GM18951 (cell line): ENCODE measurements around the gene EVL.

ENCODE experiments used
- POLR2A ChIP-seq: IDR thresholded peaks from 4 replicates; pipeline ENCODE4 v1.6.1; 2011; ENCODE audit warnings: mild to moderate bottlenecking; ENCODE audit not compliant: insufficient read length, insufficient read depth; ENCODE audit errors: extremely low read depth
- in situ Hi-C: fragments of 300-500 bp; cut with MboI; formaldehyde crosslinking; loops from one replicate; pipeline ENCODE4 v1.12.0; 2022; ENCODE audit warnings: low sequenced_read_pairs, mixed read lengths, inconsistent platforms; ENCODE audit not compliant: unreplicated experiment

EVL gene

DNA sequence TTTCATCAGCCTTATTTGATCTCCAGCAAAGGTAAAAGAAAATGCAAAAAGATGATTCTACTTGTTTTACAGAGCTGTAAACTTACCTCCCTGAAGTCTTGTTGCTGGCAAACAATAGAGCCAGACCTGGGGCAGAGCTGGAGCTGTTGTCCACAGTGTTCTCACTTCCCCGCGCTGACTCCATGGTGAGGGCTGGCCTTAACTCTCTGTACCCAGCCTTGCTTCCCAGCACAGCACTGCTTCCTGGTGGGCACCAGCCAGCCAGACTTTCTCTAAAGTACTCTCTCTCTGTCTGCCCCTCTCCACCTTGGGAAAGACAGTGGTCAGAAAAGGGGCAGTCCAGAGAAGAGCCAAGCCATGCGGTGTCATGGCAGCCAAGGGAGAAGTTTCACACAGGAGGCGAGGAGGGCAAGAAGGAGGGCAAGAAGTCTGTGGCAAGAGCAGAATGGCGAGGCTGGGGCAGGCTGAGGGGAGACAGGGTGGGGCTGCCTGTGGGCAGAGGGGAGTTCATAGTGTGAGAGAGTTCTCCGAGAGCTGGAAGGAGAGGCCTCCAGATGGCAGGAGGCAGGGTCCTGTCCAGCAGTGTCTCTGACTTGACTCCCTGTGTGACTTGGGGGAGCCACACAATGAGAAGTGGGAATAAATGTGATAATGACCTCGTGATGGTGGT is 9.3 kb downstream of the EVL start:
- TF ChIP-seq POLR2A = no peak
- in situ Hi-C loops = no loop called here

DNA sequence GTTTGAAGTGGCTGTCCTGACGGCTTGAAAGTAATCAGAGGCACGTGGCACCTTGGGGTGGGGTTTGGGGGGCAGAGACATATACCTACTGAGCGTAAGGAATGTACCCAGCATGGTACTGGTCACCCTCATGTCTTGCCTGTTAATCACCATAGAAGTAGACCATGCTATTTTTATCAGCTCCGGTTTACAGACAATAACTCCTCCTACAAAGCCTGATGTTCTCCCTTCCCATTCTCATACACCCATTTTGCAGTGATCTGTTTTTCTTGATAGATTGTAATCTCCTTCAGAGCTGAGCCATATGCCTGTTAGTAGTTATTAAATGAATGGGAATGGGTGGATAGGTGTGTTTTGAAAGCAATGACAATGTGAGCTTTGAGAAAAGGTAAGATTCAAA is 10.5 kb downstream of the EVL start:
- in situ Hi-C loops = no loop called here
- no peak for TF ChIP-seq POLR2A

DNA sequence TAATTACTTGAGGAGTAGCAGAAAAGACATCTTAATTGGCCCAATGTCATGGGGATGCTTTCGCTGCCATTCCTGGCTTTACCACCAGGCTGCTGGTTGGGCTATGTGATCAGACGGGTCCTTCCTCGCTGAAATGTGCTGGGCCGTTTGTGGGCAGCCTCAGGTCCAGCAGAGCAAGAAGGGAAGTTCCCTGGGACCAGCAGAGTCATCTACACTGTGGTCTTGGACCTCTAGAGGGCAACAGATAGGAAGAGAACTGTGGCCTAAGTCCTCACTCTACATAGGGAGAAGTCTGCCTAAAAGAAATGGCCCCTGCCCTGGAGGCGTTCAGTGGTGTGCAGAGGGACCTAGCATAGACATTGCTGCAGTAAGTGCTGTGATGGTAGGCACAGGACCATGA is 10.9 kb downstream of the EVL start:
- no peak for TF ChIP-seq POLR2A
- in situ Hi-C loops = no loop called here

DNA sequence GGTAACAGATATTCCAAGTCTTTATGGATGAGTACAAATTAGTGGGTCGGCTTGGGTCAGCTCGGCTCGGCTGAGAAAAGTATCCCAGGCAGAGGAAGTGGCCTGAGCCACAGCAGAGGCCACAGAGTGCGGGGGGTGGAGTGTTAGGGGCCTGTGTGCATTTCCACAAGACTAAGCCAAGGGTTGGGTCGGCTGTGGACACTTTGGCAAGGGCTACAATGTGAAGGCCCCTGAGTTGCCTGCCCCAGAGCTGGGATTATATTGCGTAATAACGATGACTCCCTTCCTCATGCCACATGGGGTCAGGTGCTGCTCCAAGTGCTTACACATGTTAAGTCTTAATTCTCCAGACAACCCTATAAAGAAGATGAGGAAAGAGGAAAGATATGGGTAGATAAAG is 11.4 kb downstream of the EVL start:
- in situ Hi-C loops = no loop called here
- TF ChIP-seq POLR2A = no peak

DNA sequence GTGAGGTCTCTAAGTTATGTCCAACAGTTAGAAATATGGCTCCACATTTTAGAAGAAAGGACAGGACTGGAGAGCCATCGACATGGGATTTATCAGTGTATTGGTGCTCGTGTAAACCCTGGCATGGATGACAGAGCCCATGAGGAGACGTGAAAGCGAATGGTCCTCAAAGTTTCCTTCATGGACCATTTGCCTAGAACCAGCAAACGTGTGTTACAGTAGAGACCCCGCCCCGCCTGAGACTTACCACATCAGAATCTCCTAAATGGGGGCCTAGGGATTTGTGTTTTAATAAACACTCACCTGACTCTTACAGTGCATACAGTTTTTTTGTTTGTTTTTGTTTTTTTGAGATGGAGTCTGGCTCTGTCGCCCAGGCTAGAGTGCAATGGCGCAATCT is 12.2 kb downstream of the EVL start:
- in situ Hi-C loops = no loop called here
- TF ChIP-seq POLR2A = no peak

DNA sequence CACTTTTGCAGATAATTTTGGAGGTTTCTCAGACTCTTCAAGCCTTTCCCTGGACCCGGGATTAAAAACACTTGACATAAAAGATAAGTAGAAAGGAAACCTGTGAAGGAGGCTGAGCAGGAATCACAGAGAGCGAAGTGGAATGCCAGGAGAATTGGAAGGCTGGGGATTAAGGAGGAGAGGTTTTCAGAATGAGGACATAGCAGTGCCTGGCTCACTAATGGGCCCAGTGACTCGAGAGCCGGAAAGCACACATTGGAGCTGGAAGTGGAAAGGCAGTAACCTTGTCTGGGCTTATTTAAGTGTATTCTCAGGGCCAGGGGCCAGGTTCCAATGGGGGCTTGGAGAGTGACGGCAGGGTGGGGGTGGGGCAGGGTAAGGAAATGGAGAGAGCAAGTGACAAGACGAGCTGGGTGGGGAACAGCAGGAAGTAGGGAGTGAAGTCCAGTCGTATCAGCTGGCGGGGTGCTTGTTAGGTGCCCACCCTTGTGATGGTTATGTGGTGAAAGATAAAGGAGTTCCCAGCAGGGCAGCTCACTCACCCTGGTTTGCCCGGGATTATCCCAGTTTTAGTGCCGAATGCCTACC is 13.1 kb downstream of the EVL start:
- in situ Hi-C loops = no loop called here
- TF ChIP-seq POLR2A = no peak

DNA sequence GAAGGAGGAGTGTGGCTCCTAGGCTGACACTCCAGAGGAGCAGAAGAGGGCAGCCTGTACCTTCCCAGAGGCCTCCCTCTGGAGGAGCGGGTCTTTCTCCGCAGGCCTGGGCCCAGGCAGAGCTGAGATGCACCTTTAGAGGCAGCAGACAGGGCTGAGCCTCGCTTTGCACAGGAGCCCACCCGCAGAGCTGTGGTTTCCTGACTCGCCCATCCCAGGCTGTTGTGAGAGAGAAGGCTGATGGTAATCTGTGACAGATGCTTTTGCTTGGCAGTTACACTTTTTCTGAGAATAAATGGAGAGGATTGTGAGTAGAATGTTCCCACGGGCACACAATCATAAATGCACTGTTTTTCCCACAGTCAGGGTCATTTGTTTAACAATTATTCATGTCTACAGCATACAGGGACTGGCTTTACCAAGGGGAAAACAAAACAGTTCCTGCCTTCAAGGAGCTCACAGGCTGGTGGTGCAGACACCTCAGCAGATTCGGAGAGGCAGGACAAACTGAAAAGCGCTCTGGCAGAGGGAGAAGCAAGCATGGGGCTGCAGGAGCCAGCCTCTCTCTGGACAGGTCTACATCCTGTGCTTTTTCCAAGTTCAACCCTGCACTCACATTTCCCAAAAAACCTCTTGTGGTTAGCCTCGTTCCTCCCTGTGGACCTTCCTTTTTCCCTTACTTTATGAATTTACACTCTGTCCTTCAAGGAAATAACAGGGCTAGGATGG is 13.9 kb downstream of the EVL start:
- in situ Hi-C loops = no loop called here

DNA sequence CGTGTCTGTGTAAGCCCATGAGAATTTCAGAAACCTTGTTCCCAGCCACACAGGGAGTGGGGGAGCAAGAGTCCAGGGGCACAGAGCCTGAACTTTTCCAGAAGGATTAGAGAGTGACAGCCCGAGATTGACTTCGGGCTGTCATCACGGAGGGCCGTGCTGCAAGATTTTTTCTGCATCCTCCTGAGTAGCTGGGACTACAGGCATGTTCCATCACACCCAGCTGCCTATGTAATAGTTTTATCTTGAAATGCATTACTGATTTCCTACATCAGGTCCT is 14.4 kb downstream of the EVL start:
- no peak for TF ChIP-seq POLR2A
- in situ Hi-C loops = no loop called here

More for the DNA sequence above, 13.9 kb downstream of the EVL start:
- TF ChIP-seq POLR2A = no peak

DNA sequence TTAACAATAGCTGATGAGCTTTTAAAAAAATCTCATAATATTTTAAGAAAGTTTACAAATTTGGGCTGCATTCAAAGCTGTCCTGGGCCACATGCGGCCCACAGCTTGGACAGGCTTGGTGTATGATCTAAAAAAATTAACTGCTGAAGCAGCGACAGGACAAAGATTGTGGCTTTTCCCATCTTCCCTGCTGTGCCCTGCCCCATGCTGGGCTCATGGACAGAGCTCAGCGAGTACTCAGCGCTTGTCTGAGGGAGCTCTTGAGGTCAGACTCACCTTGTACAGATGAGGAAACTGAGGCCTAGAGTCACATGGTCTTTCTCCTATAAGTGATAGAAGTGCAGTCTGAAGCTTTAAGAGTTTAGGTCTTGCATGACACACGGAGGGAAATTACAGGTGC is 15.0 kb downstream of the EVL start:
- in situ Hi-C loops = no loop called here
- TF ChIP-seq POLR2A = no peak

DNA sequence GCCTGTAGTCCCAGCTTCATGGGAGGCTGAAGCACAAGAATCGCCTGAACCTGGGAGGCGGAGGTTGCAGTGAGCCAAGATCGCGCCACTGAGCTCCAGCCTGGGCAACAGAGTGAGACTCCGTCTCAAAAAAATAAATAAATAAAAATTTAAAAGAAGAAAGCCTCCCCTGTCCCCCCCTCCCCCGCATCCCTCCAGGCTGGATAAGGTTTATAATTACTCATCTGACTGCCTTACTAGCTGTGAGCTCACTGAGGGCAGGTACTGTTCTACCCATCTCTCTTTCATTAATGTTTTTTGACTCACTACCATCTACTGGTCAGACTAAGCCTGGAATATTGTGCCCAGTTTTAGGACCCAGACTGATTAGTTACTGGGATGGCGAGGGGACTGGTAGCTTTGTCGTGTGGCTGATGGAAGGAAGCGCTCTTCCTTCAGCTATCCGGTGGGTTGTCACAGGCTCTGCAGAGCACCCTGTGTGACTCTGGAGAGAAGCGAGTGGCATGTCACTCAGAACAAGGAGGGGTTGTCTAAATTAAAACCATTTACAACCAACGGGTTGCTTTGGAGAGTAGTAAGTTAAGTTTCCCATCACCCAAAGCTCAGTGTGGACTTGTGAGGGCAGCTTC is 16.9 kb downstream of the EVL start:
- in situ Hi-C loops = no loop called here
- TF ChIP-seq POLR2A = no peak

DNA sequence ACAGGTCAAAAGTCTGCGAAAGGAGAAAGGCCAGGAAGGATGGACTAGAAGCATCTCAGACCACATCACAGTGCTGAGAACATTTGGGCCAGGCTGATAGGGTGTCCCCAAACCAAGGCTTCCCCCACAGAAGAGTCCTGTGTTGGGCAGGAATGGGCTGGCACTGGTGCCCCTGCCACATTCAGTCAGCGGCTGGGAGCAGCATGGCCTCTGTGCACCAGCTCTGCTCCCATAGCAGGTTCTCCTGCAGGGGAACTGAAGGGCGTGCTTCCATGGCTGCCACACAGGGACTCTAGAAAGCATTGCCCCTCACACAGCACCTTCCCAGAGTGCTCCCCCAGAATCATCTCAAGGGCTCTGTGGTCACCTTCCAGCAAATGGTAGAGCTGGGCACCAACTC is 17.5 kb downstream of the EVL start:
- TF ChIP-seq POLR2A = no peak
- in situ Hi-C loops = no loop called here

DNA sequence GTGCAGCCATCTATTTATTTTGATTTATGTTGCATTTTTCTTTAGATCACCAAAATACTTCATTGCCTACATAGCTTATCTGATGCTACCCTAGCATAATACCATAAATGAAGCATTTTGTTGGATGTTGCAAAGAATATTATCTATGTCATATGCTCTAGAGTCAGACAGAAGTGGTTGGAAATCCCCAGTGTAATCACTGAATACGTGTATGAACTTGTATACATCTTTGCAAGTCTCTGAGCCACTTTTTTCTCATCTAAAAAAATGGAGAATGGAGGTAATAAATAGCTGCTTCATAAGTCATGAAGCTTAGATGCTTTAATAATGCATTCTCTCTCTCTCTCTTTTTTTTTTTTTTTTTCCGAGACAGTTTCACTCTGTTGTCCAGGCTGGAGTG is 18.5 kb downstream of the EVL start:
- in situ Hi-C loops = no loop called here
- no peak for TF ChIP-seq POLR2A

DNA sequence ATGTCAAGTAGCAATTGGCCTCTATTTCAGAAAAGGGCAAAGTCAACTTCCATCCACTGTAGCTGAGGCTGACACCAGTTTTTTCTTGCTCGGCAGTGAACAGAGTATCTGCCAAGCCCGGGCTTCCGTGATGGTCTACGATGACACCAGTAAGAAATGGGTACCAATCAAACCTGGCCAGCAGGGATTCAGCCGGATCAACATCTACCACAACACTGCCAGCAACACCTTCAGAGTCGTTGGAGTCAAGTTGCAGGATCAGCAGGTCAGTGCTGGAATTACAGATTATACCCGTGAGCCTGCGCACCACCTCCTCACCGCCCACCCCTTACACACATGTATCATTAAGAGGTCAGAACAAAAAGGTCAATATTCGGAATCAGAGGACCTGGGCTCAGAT is 19.4 kb downstream of the EVL start:
- TF ChIP-seq POLR2A = no peak
- in situ Hi-C loops = no loop called here

DNA sequence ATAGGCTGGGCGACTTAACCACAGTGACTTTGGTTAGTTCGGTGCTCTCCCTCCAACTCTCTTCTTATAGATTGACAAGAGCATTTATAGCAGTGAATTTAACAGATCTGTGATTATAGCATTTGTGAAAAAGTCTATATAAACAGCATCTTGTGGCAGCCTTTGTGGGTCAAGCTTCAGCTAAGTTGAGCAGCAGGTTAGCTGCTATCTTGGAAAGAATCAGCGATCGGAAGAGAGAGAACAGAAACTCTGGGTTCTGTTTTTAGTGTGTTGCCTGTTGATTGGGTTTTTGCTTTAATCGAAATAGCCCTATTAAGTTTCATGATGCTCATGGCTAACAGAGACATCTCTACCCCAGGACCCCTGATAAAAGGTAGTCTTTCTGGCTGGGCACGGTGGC is 20.2 kb downstream of the EVL start:
- no peak for TF ChIP-seq POLR2A
- in situ Hi-C loops = no loop called here
